ENCODE measurements around the gene MAFB.

MAFB gene

GRCh38 chr20:40654876-40655275, 34.2 kb downstream of the MAFB start:
- TF ChIP-seq CTCF (IDR thresholded peaks at IDR 0.05; ENCODE audit: control insufficient read depth, insufficient read depth, low read depth, low read length, missing control alignments) = no peak

DNA sequence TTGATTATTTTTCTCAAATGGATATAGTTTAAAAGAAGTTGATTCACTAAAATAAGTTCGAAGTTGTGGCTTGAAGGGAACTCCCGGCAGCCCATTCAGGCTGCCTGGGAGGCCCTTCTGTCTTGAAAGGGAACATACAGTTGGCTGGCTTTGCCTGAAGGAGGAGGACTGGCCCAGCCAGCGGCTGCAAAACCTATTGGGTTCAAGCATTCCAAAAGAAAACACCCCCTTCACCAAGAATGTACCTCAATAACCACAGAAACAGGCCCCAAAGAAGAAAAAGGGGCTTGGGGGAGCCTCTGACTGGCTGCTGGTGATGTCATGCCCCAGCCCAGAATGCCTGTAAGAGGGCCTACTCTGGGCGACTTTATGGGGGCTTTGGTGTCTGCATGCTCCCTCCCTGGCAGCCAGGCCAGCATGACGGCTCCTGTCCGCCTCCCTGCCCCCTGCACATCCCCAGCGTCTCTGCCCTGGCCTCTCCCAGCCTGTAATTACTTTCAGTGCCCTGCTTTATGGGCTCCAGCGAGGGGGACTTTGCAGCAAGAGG, 36.5 kb downstream of the MAFB start:
- H3K4me3 ChIP-seq (ENCODE audit: control insufficient read depth, low read depth, low read length) = no peak overlapping the region
- TF ChIP-seq CTCF (IDR thresholded peaks at IDR 0.05; ENCODE audit: control insufficient read depth, insufficient read depth, low read depth, low read length, missing control alignments) = no peak
- no peak for DNase-seq (ENCODE audit: low read depth)

More at GRCh38 chr20:40654876-40655275, 34.2 kb downstream of the MAFB start:
- no peak for DNase-seq (ENCODE audit: low read depth)
- H3K4me3 ChIP-seq (ENCODE audit: control insufficient read depth, low read depth, low read length) = no peak overlapping the region

DNA sequence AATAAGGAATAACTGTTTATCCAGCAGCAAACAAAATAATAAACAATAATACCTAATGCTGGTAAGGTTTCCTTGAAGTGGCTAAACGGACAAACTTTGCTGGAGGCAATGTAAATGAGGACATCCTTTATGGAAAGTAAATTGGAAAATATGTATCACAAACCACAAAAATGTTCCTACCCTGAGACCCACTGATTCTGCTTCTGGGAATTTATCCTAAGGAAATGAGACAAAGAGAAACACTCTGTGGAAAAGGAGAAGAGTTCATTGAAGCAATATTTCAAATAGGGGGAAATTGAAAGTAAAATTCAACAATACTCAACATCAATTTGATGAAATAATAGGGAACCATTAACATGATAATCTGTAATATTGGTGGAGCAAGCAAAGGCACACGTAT, 37.9 kb downstream of the MAFB start:
- DNase-seq (ENCODE audit: low read depth) = no peak
- no peak overlapping the region for H3K4me3 ChIP-seq (ENCODE audit: control insufficient read depth, low read depth, low read length)
- no peak for TF ChIP-seq CTCF (IDR thresholded peaks at IDR 0.05; ENCODE audit: control insufficient read depth, insufficient read depth, low read depth, low read length, missing control alignments)

DNA sequence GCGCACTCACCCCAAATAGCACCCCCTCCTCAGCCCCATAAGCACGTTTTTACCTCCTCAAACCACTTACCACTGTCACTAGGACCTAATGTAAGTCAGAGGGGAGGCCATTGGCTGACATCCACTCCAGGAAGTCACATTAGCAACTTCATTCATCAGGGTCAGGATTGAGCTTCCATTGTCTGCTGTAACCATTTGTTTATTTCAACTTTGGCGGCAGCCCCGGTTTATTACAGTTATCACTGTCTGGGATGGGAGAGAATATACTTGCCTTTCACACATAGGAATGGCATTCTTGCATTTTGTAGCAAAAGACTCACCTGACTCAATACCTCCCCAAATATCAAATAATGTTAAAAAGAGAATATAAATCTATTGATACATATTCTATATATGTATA, 38.3 kb downstream of the MAFB start:
- H3K4me3 ChIP-seq (ENCODE audit: control insufficient read depth, low read depth, low read length) = no peak overlapping the region
- no peak for DNase-seq (ENCODE audit: low read depth)
- TF ChIP-seq CTCF (IDR thresholded peaks at IDR 0.05; ENCODE audit: control insufficient read depth, insufficient read depth, low read depth, low read length, missing control alignments) = no peak

- no peak for DNase-seq (ENCODE audit: low read depth)
- no peak for TF ChIP-seq CTCF (IDR thresholded peaks at IDR 0.05; ENCODE audit: control insufficient read depth, insufficient read depth, low read depth, low read length, missing control alignments)
- H3K4me3 ChIP-seq (ENCODE audit: control insufficient read depth, low read depth, low read length) = no peak overlapping the region
Measured at GRCh38 chr20:40648210-40649072, 40.6 kb downstream of the MAFB start.

- no peak for DNase-seq (ENCODE audit: low read depth)
- no peak overlapping the region for H3K4me3 ChIP-seq (ENCODE audit: control insufficient read depth, low read depth, low read length)
- TF ChIP-seq CTCF (IDR thresholded peaks at IDR 0.05; ENCODE audit: control insufficient read depth, insufficient read depth, low read depth, low read length, missing control alignments) = no peak
Measured at GRCh38 chr20:40646813-40647212, 42.2 kb downstream of the MAFB start.

All from AG09309 (cell line).